GM10248 (cell line): ENCODE data around the gene ITPR1.

Experiments
- CTCF ChIA-PET: fragments of 300-600 bp; sonication (Branson Sonifier 250); formaldehyde crosslinking; extraction: SDS; loops from one replicate; lab custom pipeline; 2021; ENCODE audit warnings: antibody characterized with exemption; lab: Yijun Ruan, JAX
- POLR2A ChIA-PET: fragments of 350-650 bp; sonication (Branson Sonifier 250); formaldehyde crosslinking; extraction: SDS; loops from one replicate; lab custom pipeline; 2020; ENCODE audit warnings: antibody characterized with exemption; lab: Yijun Ruan, JAX
- DNase-seq: peaks from one replicate; pipeline ENCODE4 v3.0.0; 2012; ENCODE audit errors: extremely low spot score
- TF ChIP-seq, protein P1 (sequence below): IDR thresholded peaks from 2 replicates; pipeline ENCODE4 v1.5.1; 2012; ENCODE audit warnings: mild to moderate bottlenecking, low read depth; ENCODE audit errors: extremely low read depth, missing control alignments, control extremely low read depth

Gene ITPR1

DNA sequence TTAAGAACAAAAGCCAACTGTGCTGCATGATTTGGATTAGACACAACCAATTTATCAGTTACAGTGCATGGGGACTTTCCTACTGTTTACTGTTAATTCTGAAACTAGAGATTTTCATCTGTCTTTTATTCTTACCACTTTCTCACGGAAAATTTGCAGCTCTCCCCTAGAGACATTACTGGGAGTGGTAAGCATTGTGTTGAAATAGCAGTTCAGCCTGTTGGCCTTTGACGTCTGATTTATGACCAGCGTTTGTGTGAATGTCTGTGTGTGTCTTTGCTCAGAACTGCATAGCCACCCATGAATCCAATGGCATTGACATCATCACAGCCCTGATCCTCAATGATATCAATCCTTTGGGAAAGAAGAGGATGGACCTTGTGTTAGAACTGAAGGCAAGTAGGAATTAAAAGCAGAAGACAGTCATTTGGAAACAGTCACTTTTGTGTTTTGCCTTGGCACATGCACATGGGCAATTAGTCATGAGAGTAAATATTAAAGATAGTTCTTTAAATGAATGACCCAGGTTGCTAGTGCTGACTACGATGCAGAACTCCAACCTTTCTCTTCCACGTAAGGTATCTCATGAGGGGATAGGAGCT is 283.9 kb downstream of the ITPR1 start:
- ChIA-PET POLR2A (interaction anchor here (0.6 to 2.5 kb wide), 4 partner anchors 23 to 28 kb away, joined by 3 to 11 read pairs (median 4); no protein-coding TSS in a partner anchor), CTCF (interaction anchor here (0.6 to 6.4 kb wide), 18 partner anchors 9 to 249 kb away, joined by 3 to 56 read pairs (median 4); no protein-coding TSS in a partner anchor)
- DNase-seq, result peak; percentile 71
- TF ChIP-seq, protein P1, sequence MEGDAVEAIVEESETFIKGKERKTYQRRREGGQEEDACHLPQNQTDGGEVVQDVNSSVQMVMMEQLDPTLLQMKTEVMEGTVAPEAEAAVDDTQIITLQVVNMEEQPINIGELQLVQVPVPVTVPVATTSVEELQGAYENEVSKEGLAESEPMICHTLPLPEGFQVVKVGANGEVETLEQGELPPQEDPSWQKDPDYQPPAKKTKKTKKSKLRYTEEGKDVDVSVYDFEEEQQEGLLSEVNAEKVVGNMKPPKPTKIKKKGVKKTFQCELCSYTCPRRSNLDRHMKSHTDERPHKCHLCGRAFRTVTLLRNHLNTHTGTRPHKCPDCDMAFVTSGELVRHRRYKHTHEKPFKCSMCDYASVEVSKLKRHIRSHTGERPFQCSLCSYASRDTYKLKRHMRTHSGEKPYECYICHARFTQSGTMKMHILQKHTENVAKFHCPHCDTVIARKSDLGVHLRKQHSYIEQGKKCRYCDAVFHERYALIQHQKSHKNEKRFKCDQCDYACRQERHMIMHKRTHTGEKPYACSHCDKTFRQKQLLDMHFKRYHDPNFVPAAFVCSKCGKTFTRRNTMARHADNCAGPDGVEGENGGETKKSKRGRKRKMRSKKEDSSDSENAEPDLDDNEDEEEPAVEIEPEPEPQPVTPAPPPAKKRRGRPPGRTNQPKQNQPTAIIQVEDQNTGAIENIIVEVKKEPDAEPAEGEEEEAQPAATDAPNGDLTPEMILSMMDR, result no peak

DNA sequence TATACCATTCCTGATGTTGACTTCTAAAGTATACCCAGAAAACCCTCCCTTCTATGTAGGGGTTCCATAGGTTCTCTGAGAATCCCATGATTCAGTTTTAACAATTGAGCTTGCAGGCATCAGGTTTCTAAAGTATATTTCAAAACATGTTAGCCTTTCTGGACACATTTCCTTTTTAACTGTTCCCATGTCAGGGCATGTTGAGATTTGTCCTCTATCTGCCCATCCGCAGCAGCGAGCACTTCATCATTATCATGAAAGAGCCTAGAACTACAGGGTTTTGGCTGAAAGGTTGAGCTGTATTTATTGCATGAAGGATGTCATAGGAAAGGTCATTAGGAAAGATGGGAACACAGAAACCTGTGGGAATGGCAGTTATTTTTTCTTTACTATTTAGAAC is 285.0 kb downstream of the ITPR1 start:
- ChIA-PET POLR2A (interaction anchor here (0.8 to 1.0 kb wide), 2 partner anchors 26 to 27 kb away, joined by 3 to 4 read pairs; no protein-coding TSS in a partner anchor), CTCF (interaction anchor here (0.6 to 6.4 kb wide), 10 partner anchors 10 to 248 kb away, joined by 3 to 56 read pairs (median 6); no protein-coding TSS in a partner anchor)
- no peak for DNase-seq
- TF ChIP-seq, protein P1, result no peak

DNA sequence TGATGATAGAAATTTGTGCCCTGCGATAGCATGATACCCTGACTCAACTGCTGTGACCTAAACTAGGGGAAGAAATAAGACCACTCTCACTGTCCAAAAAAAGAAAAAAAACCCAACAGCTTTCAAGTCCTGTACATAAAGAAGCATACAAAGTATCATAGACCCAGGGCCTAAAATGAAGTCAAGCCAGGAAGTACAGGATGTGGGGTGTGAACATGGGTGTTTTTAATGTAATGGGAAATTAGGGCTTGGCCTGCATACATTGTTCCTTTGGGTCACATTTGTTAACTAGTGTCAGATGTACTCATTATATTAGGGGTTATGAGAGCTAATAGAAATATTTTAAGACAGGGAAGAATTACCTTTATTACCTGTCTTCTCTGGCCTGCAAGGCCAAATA is 285.6 kb downstream of the ITPR1 start:
- DNase-seq, result no peak
- CTCF ChIA-PET, result interaction anchor here (0.7 to 6.4 kb wide), 11 partner anchors 10 to 248 kb away, joined by 3 to 56 read pairs (median 6); no protein-coding TSS in a partner anchor
- POLR2A ChIA-PET, result interaction anchor here (0.8 kb wide), 1 partner anchor 26 kb away, joined by 4 read pairs; no protein-coding TSS in a partner anchor
- TF ChIP-seq, protein P1, result no peak

DNA sequence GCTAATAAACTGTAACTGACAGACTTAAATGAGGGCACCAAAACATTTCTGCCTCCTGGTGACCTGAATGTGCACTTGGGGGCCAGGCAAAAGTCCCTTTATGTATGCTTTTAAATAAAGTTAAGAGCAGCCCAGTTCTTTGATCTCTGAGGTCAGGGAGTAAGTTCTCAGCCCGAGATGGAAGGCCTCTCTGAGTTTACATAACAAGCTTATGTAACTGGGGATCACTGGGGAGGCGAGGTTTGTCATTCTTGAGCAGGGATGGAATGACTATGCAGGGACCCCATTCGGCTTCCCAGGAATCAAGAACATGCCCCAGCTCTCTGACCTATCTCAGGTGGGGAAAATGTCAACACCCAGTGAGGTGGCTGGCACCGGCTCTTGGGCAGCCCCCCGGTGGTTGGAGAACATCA is 287.4 kb downstream of the ITPR1 start:
- CTCF ChIA-PET, result interaction anchor here (1.2 to 6.4 kb wide), 8 partner anchors 16 to 69 kb away, joined by 3 to 56 read pairs (median 5); no protein-coding TSS in a partner anchor
- TF ChIP-seq, protein P1, result no peak
- POLR2A ChIA-PET, result no interaction called here
- DNase-seq, result no peak

DNA sequence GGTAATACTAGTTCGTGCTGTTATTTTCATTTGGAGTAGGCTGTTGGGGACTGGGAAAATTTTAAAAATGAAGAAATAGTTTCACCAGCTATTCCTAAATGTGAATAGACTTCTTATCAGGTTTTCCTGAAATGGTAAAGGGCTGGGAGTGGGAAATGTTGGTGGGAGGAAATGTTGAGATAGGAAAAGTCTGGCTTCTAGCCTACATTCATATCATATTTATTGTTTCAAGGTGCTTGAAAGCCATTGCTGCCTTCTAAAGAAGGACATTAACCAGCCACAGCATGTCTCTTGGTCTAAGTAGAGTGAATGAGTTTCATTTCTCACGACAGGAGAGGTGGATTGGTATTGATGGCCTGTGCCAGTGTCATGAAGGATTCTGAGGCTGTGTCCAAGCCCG is 288.9 kb downstream of the ITPR1 start:
- TF ChIP-seq, protein P1, result no peak
- POLR2A ChIA-PET, result no interaction called here
- CTCF ChIA-PET, result no interaction called here
- DNase-seq, result no peak

DNA sequence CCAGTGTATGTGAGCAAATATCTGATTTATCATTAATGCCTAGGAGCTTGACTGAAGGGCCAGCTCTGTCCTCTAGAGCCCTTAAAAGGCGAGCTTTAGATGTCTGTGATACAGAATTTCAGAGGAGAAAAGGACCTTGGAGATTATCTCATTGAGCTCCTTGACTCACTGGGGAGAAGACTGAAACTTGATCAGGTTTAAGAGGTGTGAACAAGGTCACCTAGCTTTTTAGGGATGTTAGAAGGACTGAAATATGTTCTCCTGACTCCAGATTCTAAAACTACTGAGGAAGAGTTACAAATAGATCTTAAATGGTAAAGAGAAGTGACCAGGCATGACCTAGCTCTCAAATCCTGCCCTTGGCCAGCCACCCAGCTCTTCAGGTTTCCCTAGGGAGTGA is 292.4 kb downstream of the ITPR1 start:
- no peak for DNase-seq
- CTCF ChIA-PET, result interaction anchor here (1.4 to 2.4 kb wide), 2 partner anchors 10 to 19 kb away, joined by 7 to 10 read pairs; no protein-coding TSS in a partner anchor
- TF ChIP-seq, protein P1, result no peak
- POLR2A ChIA-PET, result no interaction called here
